ENCODE measurements around the gene LDLRAD3.

Gene LDLRAD3

GRCh38 chr11:36141956-36142355 is 198.1 kb downstream of the LDLRAD3 start:
- DNase-seq (ENCODE audit: extremely low read depth, low read depth) = no peak
- TF ChIP-seq CTCF (IDR thresholded peaks at IDR 0.05; ENCODE audit: low read depth, low read length) = no peak

GRCh38 chr11:36142439-36142838 is 198.6 kb downstream of the LDLRAD3 start:
- TF ChIP-seq CTCF (IDR thresholded peaks at IDR 0.05; ENCODE audit: low read depth, low read length) = no peak
- DNase-seq (ENCODE audit: extremely low read depth, low read depth) = no peak

- DNase-seq (ENCODE audit: extremely low read depth, low read depth) = no peak
- no peak for TF ChIP-seq CTCF (IDR thresholded peaks at IDR 0.05; ENCODE audit: low read depth, low read length)
These were observed 199.0 kb downstream of the LDLRAD3 start for GRCh38 chr11:36142879-36143278.

GRCh38 chr11:36146437-36146836 is 202.6 kb downstream of the LDLRAD3 start:
- no peak for DNase-seq (ENCODE audit: extremely low read depth, low read depth)
- no peak for TF ChIP-seq CTCF (IDR thresholded peaks at IDR 0.05; ENCODE audit: low read depth, low read length)

GRCh38 chr11:36147491-36147890 is 203.6 kb downstream of the LDLRAD3 start:
- no peak for TF ChIP-seq CTCF (IDR thresholded peaks at IDR 0.05; ENCODE audit: low read depth, low read length)
- DNase-seq (ENCODE audit: extremely low read depth, low read depth) = no peak

GRCh38 chr11:36148701-36149100 is 204.8 kb downstream of the LDLRAD3 start:
- no peak for DNase-seq (ENCODE audit: extremely low read depth, low read depth)
- no peak for TF ChIP-seq CTCF (IDR thresholded peaks at IDR 0.05; ENCODE audit: low read depth, low read length)

GRCh38 chr11:36149538-36150242 is 205.8 kb downstream of the LDLRAD3 start:
- peak; percentile 46 for TF ChIP-seq CTCF (IDR thresholded peaks at IDR 0.05; ENCODE audit: low read depth, low read length)
- peak; percentile 71 for DNase-seq (ENCODE audit: extremely low read depth, low read depth)
